SHP77 treated with DMSO at 0.1 percent for 48 hours (cell line): ENCODE data around the gene GBX2.

ENCODE experiments used
- DNase-seq: peaks from one replicate; lab custom pipeline; 2025; lab: John Stamatoyannopoulos, UW

The GBX2 gene

DNA sequence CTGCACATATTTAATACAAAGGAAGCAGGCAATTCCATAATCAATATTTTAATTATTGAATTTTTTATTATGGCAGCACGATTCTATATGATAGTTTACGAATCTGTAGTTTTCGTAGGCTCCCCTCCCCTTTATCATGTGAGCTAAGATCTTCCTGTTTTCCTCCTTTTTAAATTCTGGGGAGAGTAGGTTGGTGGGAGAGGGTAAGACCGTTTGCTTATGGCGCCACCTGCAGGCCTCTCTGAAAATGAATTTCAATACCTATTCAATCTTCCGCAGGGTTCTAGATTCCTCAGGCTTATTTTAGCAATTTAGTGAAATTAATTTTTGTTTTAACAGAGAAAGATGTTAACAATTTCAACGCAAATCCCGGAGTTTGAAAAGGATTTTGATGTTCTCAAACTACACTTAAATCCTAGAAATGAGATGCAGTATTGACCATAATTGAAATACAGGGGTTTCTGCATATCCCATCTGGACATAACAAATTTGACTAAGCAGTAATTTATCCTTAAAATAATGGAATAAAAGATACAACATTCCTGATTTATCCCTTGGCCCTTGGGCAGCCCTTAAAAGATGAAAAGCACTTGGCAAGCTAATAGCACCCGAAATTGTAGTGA lies 12.8 kb upstream of the GBX2 start:
- peak; percentile 53 for DNase-seq

DNA sequence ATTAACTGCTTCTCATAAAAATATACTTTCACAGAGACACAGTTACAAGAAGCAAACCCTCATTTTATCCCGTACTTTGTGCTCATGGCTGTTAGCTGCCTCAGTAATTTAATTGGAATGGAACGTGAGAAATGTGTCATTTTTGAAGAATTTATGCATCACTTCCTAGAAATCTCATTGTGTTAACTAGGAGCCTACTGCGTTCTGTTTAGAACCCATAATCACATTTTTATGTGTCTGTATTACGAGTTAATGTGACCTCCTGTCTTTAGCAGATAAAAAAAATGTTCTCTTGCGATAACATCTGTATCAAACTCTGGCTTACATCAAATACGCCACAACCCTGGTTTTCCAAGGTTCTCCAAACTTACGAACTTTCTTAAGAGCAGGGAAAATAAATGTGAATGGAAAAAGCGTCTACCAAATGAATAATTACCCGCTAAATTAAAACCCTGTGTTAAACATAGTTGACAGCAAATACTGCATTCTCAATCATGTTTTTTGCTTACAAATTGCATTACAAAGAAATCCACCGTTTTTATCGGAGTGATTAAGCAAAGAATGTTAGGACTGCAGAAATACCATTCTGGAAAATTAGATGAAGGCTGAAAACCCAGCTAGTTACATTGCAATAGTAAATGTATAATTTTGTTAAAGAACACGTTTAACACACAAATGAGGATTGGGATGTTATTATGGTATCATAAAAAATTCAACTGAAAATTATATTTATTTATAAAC lies 12.1 kb upstream of the GBX2 start:
- no peak for DNase-seq

DNA sequence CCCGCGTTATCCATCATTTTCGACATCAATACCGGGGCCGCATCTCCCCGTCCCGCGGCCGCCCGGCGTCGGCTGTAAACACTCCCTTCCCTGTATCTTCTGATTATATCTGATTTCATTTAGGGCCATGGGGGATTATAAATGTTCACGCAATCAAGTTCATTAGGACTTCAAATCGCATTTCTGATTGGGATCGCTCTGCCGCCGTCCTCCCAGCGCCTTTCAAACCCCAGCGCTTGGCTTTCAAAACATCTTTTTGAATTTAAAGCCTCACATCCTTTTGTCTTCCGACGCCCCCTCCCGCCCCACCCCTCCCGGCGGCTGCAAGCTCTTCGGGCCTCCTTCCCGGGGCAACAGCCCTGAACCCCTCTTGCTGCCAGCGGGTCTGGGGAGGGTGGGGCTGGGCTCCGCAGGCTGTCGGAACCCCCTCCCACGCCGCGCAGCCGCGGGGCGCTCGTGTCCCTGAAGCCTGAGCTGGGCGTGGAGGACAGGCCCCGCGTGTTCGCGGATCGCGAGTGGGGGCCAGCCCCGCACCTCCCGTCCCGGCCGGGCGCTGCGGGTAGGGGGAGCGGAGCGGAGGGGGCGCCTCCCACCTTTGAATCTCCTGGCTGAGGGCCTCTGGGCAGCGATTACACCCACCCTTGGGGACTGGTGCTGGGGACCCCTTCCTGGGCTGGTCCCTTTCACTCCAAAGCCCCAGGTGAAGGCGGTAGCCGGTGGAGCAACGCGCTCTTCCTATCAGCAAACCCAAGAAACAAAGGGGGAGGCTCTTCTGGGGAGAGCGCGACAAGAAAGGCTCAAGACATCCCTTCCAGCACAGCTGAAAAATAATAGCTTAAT lies 11.3 kb upstream of the GBX2 start:
- no peak for DNase-seq

DNA sequence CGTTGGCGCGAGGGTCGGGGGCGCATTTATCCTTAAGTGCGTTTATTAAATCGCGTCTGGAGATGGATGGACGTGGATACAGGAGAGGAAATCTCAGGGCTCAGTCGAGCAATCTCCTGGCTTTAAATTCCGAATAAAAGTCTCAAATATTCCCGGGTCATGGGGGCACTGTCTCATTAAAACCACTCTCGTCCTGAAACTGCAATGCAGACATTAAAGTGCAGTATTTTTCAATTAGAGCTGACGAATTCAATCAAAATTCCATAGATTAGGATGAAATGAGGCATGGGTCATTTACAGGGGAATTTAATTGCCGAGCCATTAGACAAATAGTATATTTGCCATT lies 10.7 kb upstream of the GBX2 start:
- DNase-seq = no peak

DNA sequence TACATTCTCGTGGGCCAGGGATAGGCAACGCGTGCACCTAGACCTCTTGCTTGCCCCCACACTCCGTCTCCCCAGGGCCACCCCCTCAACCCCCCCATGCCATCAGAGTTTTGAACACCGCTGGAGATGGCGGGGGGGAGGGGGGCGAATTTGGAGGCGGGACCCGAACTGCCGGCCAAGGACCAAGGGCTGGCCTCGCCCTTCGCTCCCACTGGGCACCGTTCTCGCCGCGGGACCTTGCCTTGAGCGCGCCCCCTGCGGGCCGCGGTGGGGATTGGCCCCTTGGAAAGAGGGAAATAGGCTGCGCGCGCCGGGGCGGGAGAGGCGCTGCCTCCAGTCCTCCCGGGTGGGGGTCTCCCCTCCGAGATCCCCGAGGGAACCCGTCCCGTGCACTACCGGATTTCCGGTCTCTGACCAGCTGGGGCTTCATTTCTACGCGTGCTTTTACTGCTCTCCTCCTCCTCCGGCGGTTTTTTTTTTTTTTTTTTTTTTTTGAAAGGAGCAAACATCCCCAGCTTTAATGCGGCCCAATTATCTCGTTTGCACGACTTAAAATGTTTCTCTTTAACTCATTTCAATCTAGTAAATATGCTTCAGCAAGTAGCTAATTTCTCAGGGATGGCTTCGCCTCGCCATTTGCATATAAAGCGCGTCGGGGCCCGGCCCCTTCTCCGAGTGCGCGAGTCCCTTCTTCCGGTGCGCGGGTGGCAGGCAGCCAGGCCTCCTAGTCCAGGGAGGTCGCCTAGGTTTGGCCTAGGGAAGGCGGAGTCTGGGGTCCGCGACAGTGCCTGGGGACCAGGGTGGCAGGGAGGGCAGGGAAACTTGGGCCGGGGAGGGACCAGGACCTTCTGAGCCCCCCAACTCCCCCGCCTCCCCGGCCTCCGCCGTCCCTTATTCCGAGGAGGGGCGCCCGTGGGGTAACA lies 10.0 kb upstream of the GBX2 start:
- no peak for DNase-seq

DNA sequence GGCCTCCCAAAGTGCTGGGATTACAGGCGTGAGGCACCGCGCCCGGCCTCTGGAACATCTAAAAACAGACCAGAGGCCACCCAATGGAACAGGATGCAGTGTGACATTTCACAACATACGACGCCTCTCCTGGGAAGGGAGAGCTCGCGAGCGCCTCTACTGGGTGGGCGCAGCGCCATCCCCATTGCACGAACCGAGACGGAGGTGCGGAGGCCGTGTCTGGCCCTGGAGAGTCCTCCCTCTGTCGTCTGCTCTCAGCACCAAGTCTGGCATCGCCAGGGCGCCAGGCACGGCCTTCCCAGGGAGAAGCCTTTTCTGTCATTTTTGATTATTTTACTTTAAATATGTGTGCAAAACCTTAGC lies 9.4 kb upstream of the GBX2 start:
- no peak for DNase-seq

DNA sequence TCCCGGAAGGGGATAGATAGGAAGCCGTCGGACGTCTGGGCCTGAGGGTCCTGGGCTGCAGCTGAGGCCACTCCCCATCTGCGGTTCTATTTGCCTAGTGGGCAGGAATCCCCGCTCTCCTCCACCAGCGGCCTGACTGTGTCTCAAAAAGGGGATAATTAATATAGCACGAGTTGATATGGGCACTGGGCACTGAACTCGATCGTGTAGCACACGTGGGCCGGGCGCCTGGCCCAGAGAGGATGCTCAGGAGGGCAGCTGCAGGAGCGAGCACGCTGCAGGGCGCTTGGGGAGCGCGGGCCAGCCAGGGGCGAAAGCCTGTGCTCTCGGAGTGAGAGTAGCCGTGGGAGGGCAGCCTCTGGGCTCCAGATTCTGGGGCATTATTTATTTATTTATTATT lies 8.8 kb upstream of the GBX2 start:
- DNase-seq = no peak

DNA sequence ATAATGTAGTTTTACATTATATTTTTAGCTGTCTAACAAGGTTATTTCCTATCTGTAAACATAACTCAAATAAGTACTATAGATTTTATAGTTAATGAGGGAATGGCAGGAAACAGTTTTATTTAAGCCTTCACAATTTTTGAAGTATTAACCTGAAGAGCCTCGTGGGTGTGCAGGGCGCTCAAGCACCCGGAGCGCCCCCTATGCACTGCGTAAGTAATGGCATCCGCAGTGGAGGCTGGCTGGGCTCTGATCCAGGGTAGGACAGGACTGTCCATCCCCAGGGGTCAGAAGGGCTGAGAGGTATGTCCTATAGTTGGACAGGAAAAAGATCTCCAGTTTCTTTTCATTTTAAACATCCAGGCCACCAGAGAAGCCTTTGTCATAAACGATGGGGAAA lies 8.2 kb upstream of the GBX2 start:
- DNase-seq = no peak

DNA sequence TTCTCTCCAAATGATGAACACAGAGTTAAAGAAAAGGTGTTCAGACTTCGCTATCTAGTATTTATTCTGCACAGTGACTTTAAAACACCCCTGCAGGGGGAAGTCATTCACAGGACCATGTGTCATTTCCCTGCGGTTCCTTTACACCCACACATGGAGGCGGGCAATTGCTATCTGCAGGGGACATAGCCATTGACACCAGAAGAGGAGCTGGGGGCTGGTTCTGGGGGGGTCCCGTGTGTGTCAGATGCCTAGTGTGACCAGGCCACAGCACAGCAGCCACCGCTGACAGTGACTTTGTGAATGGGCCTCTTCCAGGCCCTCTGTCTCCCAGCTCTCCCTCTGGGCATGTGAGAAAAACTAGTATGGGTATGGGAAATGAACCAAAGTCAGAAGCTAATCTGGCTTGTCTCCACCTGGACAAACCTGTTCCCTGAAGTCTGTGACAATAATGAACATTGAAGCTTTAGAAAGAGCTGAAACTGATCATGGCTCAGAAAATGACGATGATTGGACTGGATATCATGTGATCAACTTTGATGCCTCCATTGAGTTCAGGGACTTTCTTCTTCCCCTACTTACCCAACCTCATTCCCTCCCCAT lies 7.5 kb upstream of the GBX2 start:
- no peak for DNase-seq

DNA sequence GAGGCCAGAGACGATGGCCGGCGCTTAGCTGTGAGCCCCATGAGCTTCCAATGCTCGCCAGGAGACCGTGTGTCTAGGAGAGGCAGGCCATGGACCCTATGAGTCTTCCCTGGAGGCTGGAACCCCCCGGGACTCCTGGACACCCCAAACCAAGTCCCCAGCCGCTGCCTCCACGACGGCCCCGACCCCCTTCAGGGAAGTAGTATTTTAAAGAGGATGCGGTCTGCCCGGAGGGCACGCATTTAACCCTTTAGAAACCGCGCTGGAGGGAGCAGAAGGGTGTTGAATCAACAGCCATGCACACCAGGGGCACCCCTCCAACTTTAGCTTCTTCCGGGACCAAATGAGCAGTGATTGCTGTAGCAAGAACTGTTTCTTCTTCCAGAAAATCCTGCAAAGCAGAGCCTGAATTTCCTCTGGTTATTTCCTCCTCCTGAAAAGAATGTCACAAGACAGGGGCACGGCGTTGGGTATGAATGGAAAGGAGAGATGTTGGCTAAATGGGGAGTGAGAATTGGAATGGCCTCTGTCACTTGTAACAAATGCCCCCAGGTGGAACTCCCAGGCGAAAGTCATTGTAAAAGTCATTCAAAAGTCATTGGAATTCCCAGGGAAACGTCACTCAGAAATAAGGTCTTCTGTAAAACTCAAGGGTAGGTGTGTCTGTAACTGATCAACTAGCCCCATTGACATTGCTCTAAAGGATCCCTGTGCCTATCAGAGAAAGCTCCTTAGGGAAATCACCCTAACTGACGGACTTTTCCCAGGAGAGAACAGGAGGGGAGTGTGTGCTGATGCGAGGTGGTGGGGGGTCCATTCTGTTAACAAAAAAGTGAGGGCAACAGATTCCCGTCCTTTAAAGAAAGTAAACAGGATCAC lies 5.8 kb upstream of the GBX2 start:
- no peak for DNase-seq

DNA sequence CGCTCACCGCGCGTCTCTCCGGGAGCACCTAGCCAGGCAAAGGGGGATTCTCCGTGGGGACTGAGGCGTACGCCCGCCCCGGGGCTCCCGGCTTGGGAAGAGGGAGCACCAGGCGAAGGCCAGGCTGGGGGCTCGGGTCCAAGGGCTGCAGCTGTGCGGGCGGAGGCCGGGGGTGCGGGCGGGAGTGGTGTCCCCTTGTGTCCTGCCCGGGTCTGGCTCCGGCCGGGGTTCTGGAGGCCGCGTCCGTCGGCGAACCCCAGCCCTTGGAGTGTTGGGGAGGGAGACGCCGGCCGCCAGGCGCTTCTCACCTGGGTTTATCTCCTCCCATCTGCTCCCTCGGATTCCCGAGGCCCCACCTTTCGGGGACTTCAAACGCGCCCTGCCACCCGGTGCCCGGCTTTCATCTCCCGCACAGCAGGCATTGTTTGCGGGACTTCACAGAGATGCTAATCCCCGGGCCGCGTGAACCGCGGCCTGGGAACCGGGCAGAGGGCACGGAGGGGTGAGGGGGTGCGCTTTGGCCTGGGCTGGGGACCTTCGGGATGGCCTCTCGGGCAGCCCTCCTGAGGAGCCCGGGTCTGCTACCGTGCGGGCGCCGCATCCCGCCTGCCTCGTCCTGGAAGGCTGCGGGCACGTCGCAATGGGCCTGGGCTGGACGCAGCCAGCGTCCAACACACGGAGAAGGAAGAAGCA lies 5.0 kb upstream of the GBX2 start:
- DNase-seq = no peak

DNA sequence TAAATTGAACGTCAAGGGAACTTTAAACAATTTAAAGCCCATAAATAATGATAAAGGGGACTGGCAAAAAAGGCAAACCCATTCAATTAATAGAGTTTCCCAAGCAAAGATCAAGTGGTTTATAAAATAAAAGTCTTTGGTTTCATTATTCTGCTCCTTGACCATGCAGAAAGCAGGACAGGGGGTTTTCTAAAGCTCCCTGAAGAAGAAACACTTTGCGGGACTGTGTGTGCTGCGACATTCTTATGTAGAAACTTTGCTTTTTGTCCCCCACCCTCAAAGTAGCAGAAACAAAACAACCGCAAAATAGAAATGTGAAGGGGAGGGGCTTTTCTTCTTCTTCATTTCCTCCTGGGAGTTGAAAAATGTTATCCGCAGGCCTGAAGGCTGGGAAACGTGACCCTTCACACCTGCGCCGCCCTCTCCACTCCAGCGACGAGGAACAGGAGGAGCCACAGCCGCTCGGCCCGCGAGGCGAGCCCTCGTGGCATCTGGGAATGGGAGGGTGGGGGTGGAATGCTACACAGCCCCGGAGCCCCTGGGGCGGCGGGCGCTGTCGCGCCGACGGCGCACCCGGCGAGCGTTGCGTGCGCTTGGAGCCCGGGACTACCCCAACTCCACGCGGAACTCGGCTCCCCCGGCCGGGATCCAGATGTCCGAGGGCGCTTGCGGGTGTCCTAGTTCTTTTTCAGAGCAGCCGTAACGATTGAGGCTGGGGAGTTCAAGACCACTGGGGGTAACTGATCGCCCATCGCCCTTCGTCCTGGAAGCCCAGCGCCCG lies 4.3 kb upstream of the GBX2 start:
- no peak for DNase-seq

DNA sequence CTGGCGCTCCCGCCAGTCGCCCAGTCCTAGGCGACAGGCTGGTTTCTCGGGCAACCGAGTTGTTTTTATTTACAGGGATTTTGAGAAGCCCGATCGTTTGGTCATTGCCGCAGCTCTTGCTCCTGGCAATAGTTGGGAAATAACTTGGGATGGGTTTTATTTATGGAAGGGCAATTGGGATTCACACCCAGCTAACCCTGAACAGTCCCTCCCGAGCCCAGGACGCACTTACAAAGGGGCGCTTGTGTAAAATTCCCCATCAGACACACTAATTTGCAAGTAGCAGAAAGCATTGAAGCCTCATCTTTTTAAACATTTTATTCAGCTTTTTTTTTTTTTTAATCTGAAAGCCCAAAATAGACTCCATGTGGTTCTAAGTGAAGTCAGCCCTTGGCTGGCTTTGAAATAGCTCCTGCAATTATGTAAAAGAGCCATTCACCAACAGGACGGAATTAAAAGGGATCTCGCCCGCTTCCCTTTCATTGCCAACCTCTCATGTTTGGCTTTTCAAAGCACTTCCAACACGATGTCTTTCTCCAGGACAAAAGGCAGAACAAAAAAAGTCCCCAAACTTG lies 3.6 kb upstream of the GBX2 start:
- DNase-seq = no peak

DNA sequence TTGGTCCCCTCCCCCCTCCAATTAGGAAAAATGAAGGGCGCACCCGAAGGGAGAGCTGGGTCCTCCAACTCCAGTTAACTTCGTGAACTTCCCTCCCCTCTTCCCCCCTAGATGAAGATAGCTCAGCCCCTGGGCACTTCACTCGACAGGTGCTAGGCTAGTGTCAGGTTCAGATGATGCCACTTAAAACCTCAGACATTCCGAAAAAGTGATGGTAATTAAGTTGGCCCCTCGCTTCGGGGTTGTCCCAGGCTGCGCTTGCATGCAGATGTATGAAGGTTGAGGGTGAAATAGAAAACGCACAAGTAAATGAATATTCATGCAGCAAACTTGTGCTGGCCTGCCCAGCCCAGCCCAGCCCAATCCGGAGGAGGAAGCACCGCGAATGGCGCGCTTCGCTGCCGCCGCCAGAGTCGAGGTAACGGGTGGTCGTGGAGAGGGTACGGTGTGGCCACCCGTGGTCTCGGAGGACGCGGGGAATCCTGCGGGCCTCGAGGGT lies 3.0 kb upstream of the GBX2 start:
- no peak for DNase-seq

DNA sequence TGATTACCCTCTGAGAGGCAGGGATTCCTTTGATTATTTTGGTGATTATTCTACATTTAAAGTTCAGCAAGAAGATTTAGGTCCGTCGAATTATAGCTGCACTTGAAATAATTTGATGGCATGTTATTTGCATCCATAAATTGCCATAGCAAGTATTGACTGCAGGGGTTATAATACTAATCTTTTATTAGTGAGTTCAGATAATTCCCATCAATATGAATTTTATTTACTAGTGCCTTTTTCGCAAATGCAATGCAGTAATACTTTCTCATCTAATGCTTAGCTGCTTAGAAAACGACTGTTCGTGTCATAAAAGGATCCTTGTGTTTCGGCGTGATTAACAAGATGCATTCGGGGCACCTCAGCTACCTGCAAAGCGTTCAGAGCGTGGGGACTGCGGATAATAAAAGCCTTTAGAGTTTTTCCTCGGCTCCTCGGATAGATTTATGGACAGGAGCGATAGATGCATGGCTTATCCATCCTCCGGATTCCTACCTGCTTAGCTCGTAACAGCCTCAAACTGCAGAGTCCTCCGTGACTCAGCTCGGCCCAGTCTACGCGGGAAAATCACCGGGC lies 2.5 kb upstream of the GBX2 start:
- no peak for DNase-seq

DNA sequence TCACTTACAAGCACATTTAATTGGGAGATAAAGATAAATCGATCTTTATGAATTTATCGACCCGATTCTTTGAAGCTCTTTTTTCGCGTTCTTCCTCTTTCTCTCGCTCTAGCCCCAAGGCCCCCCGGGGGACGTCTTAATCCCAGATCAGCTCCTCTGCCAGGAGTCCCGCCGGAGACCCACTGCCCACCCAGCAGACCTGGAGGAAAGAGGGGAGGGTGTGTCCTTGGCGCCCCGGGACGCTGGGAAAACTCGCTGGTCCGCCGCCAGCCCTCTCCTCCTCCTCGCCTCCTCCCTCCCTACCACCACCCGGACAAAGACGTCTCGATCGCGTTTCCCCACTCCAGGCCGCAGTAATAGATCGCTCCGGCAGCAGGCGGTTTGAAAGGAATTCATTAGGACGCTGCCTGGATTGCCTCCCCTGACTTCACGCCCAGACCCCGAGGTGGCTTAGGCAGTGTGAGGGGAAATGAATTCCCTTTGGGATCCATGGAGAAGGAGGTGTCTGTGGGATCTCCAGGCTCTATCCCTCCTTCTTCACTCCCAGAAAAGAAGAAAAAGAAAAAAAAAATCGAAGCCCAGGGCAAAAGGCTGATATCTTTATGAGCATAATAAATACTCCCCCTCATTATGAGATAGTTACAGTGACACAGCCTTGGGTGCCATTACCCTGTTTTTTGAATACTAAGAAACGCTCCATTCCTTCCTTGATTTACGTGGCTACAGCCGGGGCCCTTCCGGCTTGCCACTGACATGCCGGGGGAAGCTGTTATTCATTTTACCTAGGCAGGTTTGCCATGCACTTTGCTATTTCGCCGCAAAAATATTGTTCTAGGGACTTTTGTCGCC lies 1.8 kb upstream of the GBX2 start:
- no peak for DNase-seq

DNA sequence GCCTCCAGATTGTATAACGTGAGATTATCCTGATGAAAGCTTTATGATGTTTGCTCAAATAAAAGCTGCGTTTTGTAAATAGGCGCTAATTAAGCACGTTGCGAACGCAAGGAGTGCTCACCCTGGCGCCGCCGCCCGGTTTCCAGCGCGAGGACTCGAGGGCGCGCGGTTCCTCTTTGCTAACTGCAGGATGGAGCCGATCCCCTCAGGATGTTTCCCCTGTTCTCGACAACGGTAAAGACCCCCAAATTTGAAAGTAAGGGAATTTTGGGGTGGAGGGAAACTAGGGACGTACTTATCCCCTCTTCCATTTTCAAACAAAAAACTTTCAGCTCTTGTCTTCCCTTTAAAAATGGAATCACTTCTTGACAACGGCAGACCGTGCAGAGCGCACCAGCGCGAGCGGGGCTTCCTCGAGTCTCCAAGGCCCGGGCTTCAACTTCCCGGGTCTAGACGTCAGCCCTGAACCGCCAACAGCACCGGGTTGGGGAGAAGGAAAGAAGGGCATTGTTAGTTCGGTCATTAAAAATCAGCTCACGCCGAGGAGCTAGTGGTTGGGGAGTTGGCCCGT lies 1.1 kb upstream of the GBX2 start:
- no peak for DNase-seq
